Adipose tissue (tissue), 3 donors: Measurements from ENCODE around the gene NR1D2. TPM values are rescaled to one million over a fixed set of nuclear protein-coding genes. Genes with fewer than 3 reads are reported as not detected.
"Not testable (repeated sequence)": the region's sequence is repeated elsewhere in the genome, so short reads cannot be mapped to it uniquely, and the experiment has no call there.

Experiments
- H3K27ac ChIP-seq: one replicate; pipeline ENCODE4 v1.5.1; 2013; ENCODE audit warnings: low read depth, low read length
- WGBS, 3 donors: extraction: QIAGEN DNeasy Blood & Tissue Kit; methylation state at CpG; one replicate each; pipeline ENCODE4 v1.1.7; 2013; 5-methylcytosine and 5-hydroxymethylcytosine counted together
- polyA plus RNA-seq, 3 donors: library from polyadenylated mRNA; stranded (reverse); fragments of 200-250 nt; gene quantifications; one replicate each; pipeline ENCODE4 v1.2.3, GENCODE V29; 2013
- donor health status: healthy with polysubstance abuse.
- donor health status: Bipolar disorder and iron deficiency.
- donor health status: healthy.

NR1D2 gene
- polyA plus RNA-seq, 3 donors, result 6.3 to 15.4 (median 7.6) TPM

DNA sequence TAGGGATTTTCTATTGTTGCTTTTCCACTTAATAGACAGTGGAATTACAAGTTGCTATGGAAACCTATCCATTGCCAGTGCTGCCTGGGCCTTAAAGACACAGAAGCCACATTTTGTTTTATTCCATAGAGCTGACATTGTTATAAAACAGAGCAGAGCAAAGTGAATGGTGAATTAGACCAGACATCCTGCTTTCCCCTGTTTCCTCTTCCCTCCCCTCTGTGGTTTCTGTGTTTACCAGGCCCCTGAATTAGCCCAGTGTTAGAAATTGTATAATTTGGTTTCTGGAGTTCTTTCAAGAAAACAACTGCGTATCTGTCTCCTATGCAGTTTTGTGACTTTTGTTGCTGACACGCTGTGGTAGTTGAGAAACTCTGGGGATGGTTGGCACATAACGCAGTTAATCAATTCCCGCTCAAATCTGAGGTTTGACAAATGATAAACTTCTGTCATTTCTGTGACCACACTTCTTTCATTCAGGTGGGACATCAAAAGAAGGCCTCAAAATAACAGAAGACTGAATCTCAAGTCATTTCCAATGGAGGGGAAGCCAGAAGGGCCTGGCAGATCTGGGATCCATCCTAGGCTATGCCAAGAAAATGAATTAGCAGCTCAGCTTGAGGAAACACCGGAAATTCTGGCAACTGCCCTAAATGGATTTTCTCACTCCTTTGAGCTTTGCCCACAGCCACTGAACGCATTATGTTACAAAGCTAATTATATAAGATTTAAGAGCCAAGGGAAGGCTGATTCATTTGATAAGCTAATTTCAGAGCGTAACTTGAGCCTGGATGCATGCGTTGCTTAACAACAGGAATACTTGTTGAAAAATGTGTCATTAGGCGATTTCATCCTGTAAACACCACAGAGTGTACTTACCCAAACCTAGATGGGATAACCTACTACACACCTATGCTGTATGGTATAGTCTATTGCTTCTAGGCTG lies 46.9 kb downstream of the NR1D2 start:
- H3K27ac ChIP-seq, result no peak overlapping the region
- 30 to 69% (median 35%) methylated on average over 9 of the region's 9 CpGs for WGBS, 3 donors

DNA sequence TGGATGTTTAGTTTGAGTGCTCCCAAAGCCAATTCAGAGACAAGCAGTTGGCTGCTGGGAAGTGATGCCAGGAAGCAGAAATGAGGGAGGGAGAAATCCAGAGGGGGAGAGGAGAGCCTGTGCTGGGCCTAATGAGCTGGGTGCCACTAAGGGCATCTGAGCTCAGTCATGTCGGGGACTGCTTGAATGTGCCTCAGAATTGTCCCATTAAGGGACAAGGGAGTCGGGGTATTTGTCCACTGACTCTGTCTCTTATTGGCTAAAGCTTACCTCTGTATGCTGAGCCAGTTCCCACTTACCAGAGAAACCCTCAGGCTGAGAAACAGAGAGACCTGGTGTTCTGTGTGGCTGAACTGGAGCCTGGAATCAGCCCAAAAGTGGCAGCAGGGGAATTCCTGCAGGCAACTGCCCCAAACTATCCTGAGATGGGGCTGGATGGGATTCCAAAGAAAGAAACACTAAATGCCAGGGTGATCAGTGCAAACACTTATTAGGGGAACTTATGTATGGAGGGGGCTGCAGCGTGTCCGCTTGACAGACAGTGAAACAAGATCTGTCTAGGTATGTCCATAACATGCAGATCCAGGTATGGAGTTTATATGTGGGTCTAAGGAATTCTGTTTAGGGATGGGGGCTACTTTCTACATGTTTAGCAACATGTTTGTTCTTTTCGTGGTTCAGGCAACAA lies 48.6 kb downstream of the NR1D2 start:
- 77 to 84% (median 80%) methylated on average over 5 of the region's 5 CpGs for WGBS, 3 donors
- no peak overlapping the region for H3K27ac ChIP-seq

DNA sequence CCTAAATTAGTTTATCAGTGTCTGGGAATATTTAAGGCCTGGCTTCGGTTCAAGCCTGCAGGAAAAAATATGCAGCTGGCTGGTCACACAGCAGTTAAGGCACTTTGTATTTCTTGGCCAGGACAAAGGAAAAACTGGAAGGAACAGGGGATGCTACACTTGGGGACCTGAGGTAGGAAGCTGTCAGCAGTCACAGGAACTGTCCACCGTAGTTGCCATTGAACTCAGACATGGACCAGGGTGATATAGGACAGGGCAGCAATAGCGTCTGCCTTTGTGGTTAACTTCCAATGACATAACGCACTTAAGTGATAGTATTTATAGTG lies 49.1 kb downstream of the NR1D2 start:
- 49 to 61% (median 57%) methylated on average over 4 of the region's 4 CpGs for WGBS, 3 donors
- H3K27ac ChIP-seq, result no peak overlapping the region

DNA sequence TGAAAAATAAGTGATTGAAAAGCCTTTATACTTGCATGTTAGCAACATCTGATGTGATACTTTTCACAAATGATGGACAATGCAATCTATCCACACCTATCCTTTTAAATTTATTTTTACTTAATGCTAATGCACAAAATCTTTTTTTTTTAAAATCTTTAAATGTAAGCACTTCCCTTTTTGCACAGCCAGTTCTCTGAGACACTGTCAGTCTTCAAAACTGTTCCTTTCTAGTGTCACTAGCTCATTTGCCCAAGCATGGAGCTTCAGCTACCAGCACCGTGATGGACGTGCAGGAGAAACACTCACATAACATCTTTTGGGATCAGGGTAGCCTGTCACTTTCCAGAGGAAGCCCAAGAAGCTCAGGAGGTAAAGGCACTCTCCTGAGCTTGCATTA lies 50.1 kb downstream of the NR1D2 start:
- WGBS, 3 donors, result 54 to 87% (median 64%) methylated on average over 2 of the region's 2 CpGs
- no peak overlapping the region for H3K27ac ChIP-seq

DNA sequence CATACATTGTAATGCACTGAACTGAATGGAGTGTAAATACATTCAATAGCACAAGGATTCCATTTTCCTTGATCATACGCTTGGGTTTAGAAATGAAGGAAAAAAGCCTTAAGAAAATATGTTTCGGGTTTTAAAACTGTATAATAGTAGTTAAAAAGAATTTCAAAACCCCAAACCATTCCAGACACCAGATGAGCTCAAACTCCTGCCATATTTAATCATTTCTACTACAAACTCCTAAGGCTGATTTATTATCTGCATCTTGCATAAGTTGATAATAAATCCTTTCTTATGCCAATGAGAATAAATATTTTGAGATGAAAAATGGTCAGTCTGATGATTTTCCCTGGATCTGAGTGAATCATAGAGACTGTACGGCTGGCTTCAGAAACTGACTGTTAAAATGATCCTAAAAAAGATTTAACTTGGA lies 51.0 kb downstream of the NR1D2 start:
- no peak overlapping the region for H3K27ac ChIP-seq
- WGBS, 3 donors, result 81 to 87% (median 82%) methylated on average over 3 of the region's 3 CpGs

DNA sequence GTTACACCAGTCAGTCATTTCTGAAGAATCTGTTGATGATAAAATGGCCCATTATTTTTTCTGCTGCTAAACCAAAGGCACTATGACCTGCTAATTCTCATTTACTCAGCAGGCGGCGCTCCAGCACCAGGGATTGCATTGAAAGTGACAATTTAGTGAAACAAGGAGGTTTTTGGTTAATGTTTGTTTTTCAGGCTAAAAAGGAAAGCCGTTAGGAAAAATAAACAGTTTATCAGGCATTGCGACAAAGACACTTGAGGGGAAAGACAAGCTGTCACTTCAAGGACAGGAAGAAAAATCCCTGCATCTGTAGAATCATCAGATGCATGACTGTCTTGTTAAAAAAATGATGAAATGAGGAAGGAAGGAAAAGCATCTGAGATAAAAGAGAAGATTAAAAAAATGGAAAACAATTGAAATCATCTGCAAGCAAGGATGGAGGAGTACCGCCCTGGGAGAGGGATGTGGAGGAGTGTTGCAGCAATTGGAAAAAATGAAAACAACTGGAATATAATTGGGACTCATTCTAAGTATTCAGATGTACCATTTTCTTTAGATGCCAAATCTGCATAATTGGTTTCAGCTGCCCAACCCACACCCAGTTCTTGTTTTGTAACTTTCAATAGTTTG lies 54.0 kb downstream of the NR1D2 start:
- 1 to 8% (median 2%) methylated on average over 5 of the region's 5 CpGs for WGBS, 3 donors
- no peak overlapping the region for H3K27ac ChIP-seq

DNA sequence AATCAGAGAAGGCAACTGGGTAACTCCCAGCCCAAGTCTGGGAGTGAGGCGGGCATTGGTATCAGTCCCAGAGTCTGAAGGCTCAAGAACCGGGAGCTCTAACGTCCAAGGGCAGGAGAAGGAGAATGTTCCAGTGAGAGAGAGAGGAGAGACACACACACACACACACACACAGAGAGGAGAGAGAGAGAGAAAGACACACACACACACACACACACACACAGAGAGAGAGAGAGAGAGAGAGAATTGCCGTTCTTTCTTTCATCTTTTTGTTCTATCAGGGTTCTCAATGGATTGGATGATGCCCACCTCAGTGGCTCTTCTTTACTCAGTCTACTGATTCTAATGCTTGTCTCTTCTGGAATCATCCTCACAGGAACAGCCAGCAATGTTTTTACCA lies 57.0 kb downstream of the NR1D2 start:
- H3K27ac ChIP-seq, result no peak overlapping the region
- WGBS, 3 donors, result 66 to 94% (median 89%) methylated on average over 4 of the region's 4 CpGs

DNA sequence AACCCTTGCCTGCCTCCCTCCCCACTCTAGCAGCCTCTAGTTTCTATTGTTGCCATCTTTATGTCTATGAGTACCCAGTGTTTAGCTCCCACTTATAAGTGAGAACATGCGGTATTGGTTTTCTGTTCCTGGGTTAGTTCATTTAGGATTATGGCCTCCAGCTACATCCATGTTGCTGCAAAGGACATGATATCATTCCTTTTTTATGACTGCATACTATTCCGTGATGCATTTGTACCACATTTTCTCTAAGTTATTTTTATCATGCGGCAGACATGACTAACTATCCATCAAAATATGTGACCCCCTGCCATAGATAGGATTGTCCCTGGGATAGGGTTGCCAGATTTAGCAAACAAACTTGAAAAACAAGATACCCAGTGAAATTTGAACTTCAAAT lies 58.4 kb downstream of the NR1D2 start:
- WGBS, 3 donors, result 96 to 98% (median 96%) methylated on average over 3 of the region's 3 CpGs
- H3K27ac ChIP-seq, result no peak overlapping the region

DNA sequence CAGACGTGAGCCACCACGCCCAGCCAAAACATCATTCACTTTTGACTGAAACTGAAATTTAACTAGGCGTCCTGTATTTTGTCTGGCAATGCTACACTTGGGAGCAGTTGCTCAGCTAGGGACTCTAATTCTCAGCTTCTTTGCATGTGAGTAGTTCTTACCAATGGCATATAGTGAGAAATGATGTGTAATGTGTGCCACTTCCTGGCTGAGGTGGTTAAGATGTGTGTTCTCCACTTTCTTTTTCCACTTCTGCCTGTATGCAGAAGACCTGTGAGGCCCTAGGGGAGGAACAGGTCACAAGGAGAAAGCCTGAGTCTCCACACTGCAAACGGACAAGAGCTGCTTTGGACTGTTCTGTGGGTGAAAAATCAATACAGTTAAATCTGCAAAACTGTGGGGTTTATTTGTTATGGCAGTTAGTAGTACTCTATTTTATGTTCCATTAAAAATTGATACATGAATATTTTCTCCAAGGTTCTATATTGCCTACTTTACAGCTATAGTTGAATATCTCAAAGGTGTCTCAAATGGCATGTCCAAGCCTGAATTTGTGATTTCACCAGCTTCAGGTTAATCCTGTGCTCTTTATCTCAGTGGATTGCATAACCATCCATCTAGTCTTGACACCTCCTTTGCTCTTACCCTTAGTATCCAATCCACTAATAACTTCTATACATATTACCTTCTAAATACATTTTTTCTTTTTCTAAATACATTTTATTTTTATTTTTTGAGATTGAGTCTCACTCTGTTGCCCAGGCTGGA lies 59.3 kb downstream of the NR1D2 start:
- H3K27ac ChIP-seq, result no peak overlapping the region
- WGBS, 3 donors, result 80 to 82% (median 81%) methylated on average over 4 of the region's 4 CpGs

DNA sequence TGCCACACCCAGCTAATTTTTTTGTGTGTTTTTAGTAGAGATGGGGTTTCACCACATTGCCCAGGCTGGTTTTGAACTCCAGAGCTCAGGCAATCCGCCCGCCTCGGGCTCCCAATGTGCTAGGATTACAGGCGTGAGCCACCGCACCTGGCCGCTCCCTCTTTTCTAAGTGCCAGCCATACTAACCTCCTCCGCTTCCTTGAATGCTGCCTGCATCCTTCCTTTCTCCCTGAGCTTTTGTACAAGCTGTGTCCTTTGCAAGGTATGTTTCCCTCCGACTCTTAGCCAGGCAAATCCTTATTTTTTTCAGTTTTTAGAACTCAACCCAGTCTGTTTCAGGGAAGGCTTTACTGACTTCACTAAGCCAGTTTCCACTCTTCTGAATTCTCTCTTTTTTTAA lies 60.6 kb downstream of the NR1D2 start:
- WGBS, 3 donors, result 92 to 96% (median 95%) methylated on average over 8 of the region's 8 CpGs
- H3K27ac ChIP-seq, result no peak overlapping the region

DNA sequence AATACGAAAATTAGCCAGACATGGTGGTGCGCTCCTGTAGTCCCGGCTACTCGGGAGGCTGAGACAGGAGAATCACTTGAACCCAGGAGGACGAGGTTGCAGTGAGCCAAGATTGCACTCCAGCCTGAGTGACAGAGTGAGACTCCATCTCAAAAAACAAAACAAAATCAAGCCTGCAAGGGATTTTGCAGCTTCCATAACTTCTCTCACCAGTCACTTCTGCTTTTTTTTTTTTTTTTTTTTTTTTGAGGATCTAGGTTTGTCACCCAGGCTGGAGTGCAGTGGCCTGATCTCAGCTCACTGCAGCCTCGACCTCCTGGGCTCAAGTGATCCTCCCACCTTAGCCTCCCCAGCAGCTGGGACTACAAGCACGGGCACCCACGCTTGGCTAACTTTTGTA lies 65.7 kb downstream of the NR1D2 start:
- not testable (repeated sequence) for H3K27ac ChIP-seq
- whole genome bisulfite sequencing, 3 donors, result 88 to 92% (median 88%) methylated on average over 8 of the region's 8 CpGs

DNA sequence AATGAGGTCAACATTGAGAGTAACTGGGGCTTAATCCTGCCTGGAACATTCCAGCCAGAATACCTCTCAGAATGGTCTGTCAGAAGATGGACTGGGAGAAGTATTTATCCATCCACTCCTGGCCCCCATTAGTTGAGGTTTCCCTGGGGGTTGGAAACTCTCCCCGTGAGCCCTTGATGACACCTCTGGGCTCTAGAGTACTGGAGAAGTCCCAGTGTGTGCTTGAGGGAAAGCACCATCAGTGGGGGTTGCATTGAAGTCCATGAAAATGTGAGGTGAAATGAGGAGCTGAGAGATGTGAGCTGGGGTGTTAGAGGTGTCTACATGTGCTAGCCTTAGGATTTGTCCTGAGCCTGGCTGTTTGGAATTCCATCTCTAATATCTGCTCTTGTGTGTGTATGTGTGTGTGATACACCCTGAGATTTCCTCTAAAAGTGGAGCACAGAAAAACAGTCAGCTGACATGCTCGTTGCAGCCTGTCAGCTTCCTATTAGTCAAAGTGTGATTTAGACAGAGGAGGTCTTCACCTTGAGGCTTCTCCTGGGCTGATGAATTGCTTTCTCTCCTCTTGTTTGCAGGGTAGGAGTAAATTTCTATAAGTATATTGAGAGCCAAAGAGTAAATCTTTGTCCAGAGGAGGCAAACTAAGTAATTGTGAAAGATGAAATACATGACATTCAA lies 67.6 kb downstream of the NR1D2 start:
- H3K27ac ChIP-seq, result no peak overlapping the region
- 62 to 68% (median 68%) methylated on average over 2 of the region's 2 CpGs for WGBS, 3 donors

DNA sequence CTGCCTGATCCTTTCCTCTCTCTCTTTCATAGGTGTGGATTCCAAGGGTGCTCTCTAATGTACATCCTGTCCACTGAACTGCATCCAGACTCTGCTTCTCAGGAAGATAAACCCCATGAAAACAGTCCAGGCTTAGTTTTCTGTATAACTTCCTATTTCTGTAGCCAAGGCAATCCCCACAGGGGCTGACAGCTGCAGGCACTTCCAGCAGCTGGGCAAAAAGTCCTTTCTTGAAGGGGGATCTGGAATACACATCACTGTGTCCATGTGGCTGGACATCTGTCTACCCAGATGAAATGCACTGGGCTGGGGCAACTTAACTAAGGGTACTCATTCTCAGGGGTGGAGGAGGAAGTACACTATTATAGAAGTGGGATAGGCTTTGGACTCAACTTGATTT lies 72.2 kb downstream of the NR1D2 start:
- no peak overlapping the region for H3K27ac ChIP-seq

DNA sequence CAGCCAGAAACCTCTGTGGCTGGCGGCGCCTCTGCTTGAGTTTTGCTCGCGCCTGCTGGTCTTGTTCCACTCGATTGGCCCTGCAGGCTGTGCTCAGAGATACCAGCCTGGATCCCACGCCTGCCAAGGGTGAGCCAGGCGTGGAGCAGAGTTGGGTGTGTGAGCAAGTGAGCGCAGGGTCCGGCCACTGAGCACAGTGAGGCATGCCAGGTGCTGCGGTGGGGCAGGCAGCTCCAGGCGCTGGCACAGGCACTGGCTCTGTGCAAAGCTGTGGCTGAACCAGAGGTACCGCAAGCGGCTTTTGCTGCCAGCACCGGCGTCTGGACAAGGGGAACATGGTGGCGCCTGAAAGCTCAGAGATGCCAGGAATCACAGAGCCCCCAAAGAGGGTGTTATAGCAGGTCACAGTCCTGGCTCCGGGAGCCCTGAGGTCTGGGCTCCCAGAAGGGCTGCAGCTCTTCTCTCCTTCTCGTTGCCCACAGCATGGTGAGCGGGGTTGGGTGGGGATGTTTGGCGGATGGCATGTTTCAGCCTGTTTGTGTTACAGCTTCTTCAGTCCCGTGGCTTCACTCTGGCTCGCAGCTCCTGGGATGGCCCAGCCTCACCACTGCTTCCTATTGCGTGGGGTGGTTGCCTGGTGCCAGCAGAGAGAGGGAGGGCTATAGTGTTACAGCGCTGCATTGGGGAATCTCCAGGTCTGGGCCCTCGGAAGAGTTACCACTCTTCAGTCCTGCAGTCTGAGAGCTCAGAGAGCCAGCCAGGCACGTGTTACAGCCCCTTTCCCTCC lies 73.9 kb downstream of the NR1D2 start:
- 92 to 95% (median 95%) methylated on average over 26 of the region's 26 CpGs for WGBS, 3 donors
- no peak overlapping the region for H3K27ac ChIP-seq

DNA sequence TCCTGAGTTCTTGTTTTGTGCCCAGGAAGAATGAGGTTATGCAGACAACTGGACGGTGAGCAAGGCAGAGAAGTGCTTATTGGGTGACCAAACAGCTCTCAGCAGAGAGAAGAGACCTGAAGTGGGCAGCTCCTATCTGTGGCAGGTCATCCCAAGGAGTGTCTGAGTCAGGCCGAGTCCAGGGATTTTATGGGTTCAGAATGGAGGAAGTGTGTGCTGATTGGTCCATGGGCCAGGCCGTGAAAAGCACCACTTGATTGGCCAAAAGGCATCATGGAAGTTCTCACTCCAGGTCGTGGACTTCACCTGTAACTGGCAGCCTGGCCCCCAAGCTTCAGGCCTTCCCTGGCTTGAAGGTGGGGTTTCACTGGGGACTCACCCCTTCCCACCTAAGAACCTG lies 74.5 kb downstream of the NR1D2 start:
- H3K27ac ChIP-seq, result no peak overlapping the region
- WGBS, 3 donors, result 77 to 81% (median 78%) methylated on average over 4 of the region's 4 CpGs

DNA sequence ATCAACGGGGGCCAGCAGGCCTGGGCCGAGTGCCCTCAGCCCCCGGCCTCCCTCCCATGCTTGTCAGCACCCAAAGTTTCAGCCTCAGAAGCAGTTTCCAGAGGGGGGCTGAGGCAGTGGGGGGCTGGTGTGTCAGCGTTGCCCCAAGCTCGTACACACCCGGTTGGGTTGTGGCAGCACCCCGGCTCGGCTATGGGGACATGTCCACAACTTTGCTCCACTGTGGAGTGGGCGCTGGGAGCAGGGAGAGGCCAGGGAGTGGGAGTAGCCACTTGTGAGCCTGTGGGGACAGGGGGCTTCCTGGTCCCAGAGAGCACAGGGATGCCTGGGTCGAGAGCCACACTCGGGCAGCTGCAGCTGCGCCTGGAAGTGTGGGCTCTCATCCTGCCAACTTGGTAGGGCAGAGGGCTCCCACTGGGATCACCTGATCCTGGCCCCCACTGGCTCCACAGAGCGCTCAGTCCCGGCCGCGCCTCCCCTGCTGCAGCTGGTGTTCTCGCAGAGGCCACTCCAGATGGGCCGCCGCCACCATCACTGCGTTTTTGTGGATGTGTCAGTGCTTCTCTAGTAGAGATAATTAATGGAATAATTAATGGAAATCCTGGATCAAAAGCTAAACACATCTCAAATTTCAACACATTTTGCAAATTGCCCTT lies 75.1 kb downstream of the NR1D2 start:
- WGBS, 3 donors, result 93 to 97% (median 94%) methylated on average over 20 of the region's 20 CpGs
- no peak overlapping the region for H3K27ac ChIP-seq

DNA sequence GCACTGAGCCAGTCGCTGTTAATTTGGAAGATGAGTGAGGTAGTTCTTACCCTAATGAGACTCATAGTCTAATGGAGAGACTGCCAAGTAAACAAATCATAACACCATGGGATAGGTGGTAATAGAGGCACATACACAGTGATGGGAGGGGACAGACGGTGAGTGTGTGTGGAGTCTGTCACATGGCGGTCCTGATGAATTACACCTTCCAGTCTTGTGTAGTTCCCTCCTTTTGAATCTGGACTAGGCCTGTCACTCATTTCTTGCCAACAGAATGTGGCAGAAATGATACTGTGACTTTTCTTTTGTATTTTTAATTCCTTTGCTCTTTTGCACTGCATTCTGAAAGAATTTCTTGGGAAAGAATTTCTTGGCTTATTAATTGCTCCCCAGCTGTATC lies 78.1 kb downstream of the NR1D2 start:
- WGBS, 3 donors, result 85 to 91% (median 88%) methylated on average over 3 of the region's 3 CpGs
- no peak overlapping the region for H3K27ac ChIP-seq
